Measurements from ENCODE around the gene CKAP2L.

CKAP2L gene

GRCh38 chr2:112791693-112792230 lies 27.4 kb upstream of the CKAP2L start:
- no peak for DNase-seq

GRCh38 chr2:112791019-112791418 lies 26.6 kb upstream of the CKAP2L start:
- DNase-seq: no peak

- DNase-seq: no peak
These were observed 25.9 kb upstream of the CKAP2L start for GRCh38 chr2:112790305-112790704.

GRCh38 chr2:112789186-112789585 lies 24.8 kb upstream of the CKAP2L start:
- no peak for DNase-seq

GRCh38 chr2:112788653-112789052 lies 24.2 kb upstream of the CKAP2L start:
- no peak for DNase-seq

GRCh38 chr2:112787729-112788393 lies 23.5 kb upstream of the CKAP2L start:
- DNase-seq: no peak

- no peak for DNase-seq
These were observed 22.9 kb upstream of the CKAP2L start for GRCh38 chr2:112787294-112787693.

GRCh38 chr2:112784199-112785189 lies 20.1 kb upstream of the CKAP2L start, which contains the start of gene IL1A:
Gene IL1A, minus strand, starts transcription at chr2:112784493. Its CDS starts 723 bp downstream, at chr2:112783770.
- no peak for DNase-seq

- DNase-seq: no peak
These were observed 18.8 kb upstream of the CKAP2L start for GRCh38 chr2:112783187-112783714.

GRCh38 chr2:112782234-112782799 lies 17.9 kb upstream of the CKAP2L start:
- no peak for DNase-seq

- no peak for DNase-seq
These were observed 15.2 kb upstream of the CKAP2L start for GRCh38 chr2:112779598-112779997.

GRCh38 chr2:112777036-112777435 lies 12.6 kb upstream of the CKAP2L start:
- no peak for DNase-seq

- DNase-seq: no peak
These were observed 11.7 kb upstream of the CKAP2L start for GRCh38 chr2:112776113-112776512.

- DNase-seq: no peak
These were observed 10.3 kb upstream of the CKAP2L start for GRCh38 chr2:112774536-112775285.

- DNase-seq: no peak
These were observed 9.1 kb upstream of the CKAP2L start for GRCh38 chr2:112773556-112773955.

- no peak for DNase-seq
These were observed 8.6 kb upstream of the CKAP2L start for GRCh38 chr2:112772911-112773475.

GRCh38 chr2:112772322-112772721 lies 7.9 kb upstream of the CKAP2L start:
- no peak for DNase-seq

GRCh38 chr2:112768432-112768831 lies 4.0 kb upstream of the CKAP2L start:
- DNase-seq: no peak

GRCh38 chr2:112767693-112768330 lies 3.4 kb upstream of the CKAP2L start:
- no peak for DNase-seq

GRCh38 chr2:112765251-112765650 lies 842 bp upstream of the CKAP2L start:
- no peak for DNase-seq

GRCh38 chr2:112762276-112762675 lies 2.1 kb downstream of the CKAP2L start:
- DNase-seq: no peak
